HG03460 (cell line): Measurements from ENCODE around the gene HOATZ.

Experiments
- ATAC-seq: cut with Tn5 transposase; IDR thresholded peaks from one replicate; pipeline ENCODE4 v1.9.1; 2021; ENCODE audit not compliant: unreplicated experiment

The HOATZ gene

DNA sequence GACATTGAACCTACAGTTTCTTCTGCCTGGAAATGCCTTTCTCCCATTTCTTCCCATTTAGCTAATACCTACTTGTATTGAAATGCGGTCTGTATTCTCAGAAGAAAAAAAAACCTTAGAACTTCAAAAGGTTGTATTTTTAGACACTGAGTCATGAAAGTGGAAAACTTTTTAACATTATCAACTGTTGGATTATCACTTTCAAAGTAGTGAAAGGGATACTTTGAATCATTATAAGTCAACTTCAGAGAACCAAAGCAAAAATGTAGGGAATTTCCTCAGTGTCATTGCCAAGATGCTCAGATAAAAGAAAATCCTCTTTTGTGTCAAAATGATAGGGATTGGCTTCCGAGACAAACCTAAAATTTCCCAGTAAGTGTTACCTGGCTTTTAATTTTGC is 6.6 kb downstream of the HOATZ start:
- no peak for ATAC-seq

GRCh38 chr11:111522426-111522825 is 7.8 kb downstream of the HOATZ start:
- no peak for ATAC-seq

DNA sequence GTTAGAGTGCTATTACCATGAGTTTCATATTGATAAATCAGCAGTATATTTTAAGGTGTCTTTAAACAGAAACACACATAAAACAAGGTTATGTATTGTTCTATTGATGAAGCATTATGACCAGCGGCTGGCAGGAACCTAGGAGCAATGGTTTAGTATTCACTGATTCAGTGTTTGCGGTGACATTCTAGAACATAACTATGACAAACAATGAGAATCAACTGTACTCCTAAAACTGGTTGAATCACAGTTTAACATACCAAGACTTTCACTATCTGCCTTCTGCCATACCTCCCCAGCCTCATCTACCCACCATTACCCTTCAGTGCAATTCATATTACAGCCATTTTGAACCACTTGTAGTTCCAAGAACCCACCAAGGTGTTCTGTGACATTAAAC is 8.8 kb downstream of the HOATZ start:
- no peak for ATAC-seq

- ATAC-seq: no peak
These were observed 9.5 kb downstream of the HOATZ start for GRCh38 chr11:111524056-111524455.

DNA sequence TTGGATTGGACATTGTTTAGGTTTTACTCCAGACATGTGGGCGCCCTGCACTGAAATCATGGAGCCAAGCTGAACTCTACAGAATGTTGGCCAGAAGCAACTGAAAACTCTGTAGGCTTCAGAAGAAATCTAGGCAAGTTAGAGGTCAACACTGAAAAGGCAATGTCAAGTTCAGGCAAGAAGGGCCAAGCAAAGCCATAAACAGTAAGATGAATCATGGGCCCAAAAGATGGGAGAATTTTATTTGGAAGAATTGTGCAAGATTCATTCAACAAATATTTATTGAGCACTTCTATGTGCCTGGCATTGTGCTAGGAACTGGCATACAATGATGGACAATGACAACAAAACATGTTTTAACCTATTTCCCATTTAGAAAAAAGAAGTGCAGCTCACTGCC is 10.9 kb downstream of the HOATZ start:
- no peak for ATAC-seq

DNA sequence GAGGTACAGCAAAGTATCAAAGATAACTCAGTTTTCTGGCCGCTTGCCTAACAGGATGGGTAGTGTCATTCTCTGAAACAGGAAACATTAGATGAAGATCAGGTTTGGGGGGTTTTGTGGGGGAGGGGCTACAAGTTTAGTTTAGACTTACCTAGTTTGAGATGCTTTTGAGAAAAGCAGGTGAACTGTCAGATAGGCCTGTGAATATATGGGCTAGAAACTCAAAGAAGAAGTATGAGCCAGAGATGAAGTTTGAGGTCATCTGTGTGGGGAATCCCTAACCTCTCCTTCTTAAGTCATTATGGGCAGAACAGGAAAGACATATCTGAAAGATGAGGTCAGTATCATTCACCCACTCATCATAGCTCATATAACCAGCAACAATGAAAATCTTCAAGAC is 11.9 kb downstream of the HOATZ start:
- no peak for ATAC-seq

DNA sequence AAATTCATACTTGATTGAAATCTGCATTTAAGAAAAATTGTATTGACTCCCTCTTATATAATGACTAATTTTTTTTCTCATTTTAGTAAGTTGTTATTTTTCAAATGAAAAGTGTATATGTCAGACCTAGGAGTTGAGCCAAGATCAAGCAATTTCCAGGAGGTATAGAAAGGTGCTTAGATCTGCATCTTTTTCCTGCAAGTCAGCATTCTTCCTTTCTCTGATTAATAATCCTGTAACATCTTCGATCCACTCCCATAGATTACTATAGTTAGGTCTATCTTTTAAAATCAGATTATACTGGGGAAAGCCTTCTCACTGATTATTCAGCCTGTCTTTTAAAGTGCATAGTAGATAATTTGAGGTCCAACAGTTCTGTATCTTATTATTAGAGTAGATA is 12.7 kb downstream of the HOATZ start:
- no peak for ATAC-seq

DNA sequence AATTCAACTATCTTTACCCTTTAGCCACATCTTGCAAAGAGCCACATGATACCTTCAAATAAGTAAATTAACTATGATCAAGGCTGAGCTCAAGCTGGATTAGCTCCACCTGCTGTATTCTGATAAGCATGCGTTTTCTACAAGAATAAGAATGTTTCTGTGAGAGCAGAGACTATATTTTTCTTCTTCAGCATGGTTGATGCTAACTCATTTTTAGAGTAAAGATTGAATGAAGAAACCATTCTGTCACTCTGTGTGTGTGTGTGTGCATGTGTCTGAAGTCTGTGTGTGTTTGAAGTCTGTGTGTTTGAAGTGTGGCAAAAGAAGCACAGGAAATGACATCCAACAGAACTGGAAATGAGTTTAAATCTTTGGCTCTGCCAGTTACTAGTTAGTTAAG is 14.0 kb downstream of the HOATZ start:
- no peak for ATAC-seq

DNA sequence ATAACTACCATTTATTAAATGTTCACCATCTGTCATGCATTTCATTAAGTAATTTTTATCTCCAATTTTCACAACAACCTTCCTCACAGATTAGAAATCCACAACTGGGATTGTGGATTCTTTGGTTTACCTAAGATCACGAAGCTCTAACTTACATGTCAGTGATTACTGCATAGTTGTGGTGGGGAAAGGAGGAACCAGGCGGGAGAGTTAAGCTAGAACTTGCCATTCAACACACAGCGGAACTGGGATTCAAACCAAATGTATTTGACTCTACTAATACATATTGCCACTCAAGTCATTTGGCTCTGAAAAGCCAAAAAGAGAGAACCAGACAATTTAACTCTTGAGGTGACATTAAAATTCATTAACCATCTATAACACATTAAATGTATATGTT is 15.5 kb downstream of the HOATZ start:
- no peak for ATAC-seq

- no peak for ATAC-seq
These were observed 16.6 kb downstream of the HOATZ start for GRCh38 chr11:111531136-111531535.

DNA sequence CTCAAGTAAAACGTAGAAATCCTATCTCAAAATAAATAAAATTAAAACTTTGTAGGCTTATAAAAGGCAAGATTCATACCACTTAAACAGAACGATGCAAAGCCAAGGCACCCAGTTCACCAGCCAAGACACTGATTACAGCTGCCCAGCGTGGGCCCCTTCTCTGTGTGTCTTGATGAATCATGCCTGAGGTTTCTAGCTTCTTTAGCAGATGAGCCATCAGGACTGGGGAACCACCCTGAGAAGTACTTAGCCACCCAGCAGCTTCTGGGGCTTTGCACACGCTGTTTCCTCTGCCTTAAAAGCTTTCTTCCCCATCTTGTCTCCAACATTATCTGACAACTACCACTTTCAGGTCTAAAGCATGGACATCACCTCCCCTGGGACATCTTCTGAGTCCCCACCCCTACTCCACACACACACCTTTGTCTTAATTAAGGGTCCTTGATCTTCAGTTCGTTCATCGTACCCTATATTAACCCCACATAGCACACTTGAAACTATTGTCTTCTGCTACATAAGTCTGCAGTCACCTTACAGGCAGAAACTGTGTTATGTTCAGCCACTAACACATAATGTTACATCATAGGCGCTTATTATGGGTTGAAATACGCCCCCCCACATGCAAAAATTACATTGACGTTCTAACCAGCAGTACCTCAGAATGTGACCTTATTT is 17.2 kb downstream of the HOATZ start:
- peak; percentile 70 for ATAC-seq

DNA sequence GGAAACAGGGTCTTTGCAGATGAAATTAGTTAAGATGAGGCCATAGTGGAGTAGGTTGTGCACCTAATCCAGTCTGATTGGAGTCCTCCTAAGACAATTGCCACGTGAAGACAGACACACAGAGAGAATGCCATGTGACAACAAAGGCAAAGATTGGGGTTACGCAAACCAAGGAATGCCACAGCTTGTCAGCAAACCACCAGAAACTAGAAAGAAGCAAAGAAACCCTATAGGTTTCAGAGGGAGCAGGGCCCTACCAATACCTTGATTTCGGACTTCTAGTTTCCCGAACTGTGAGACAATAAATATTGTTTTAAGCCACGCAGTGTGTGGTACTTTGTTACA is 17.8 kb downstream of the HOATZ start:
- ATAC-seq: no peak

- no peak for ATAC-seq
These were observed 20.7 kb downstream of the HOATZ start for GRCh38 chr11:111535281-111535680.

GRCh38 chr11:111537336-111537860 is 22.8 kb downstream of the HOATZ start:
- no peak for ATAC-seq

DNA sequence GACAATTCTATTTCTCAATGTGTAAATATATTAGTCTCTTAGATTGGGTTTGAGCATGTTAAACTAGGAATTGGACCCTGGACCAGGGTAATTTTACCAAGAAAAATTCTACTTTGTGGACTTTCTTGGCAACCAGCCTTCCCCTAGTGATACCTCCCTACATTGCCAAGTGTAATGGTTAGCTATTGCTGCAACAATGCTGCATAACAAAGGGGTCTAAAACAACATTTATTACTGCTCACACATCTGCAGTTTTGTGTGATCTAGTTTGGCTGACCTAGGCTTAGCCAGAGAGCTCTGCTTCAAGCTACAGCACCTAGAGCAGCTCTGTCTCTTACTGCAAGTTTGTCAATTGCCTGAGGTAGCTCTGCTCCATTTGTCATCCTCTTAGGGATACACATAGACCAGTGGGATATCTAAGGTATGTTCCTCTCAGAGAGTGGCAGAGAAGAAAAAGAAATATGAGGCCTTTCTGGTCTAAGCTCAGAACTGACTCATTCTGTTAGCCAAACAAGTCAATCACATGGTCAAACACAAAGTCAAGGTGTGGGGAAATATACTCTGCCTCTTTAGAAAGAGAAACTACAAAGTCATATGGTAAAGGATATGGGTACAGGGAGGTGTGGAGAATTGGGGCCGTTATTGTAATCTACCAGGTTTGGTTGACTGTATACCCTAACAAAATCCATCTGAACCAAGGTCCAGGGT is 24.0 kb downstream of the HOATZ start:
- ATAC-seq: no peak

DNA sequence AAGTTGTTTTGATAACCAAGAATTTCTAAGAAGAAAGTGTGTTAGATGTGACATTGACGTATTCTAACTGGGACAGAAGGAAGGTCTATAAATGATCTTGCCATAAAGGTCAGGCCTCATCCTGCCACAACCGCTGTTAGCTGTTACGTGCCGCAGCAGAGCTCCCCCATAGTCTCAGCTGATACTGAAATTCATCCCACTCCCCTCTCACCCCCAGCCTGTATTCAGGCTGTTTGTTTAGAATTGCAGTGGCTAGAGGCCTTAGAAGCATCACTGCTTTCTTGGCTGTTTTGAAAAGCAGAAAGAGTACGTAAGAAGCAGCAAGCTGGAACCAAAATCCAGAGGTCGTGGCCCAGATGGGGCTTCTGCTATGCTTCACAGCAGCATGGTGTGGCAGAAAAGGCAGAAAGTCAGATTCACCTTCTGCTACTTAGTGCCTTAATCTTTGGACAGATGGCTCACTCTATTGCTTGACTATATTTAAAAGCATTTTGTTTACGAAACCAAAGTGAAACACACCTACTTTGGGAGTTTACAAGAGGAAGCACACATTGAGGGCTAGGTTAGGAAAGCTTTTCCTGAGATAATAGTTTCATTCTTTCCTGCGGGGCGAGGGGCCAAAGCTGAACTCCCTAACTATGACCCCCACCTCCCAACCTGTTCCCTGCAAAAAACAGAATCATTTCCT is 25.0 kb downstream of the HOATZ start:
- ATAC-seq: no peak

DNA sequence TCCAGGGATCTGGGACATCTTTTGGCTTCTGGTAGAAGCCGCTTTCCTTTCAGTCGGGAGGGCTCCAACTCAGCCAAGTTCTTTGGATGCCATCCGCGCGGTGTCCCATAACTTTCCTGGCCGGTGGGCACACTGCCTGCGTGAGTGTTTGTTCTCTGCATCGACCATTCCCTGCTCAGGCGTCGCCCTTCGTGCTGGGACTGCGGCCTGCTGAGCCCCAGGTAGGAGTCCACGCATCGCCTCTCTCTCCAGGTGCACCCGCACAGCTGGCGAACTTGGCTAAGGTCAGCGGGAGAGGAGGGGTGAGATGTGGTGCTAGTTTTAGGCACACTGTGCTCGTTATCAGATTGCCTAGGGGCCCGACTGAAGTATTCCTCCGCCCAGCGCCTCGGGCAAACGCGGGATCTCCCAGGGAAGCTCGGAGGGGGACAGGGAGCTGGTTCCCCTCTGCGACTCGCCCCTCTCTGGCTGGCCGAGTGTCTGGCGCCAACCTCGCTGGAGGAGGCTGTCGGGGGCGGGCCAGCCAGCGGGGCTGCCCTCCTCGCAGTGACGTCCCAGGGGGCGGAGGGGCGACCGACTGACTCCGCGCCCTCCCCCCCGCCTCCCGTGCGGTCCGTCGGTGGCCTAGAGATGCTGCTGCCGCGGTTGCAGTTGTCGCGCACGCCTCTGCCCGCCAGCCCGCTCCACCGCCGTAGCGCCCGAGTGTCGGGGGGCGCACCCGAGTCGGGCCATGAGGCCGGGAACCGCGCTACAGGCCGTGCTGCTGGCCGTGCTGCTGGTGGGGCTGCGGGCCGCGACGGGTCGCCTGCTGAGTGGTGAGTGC is 25.7 kb downstream of the HOATZ start, which contains the start of gene LAYN:
TSS of gene LAYN (plus strand) at position 607 of the 823 bp plus-strand sequence. CDS start at position 731, 124 bp downstream.
- ATAC-seq: no peak

GRCh38 chr11:111540937-111541253 is 26.3 kb downstream of the HOATZ start:
- ATAC-seq: no peak

DNA sequence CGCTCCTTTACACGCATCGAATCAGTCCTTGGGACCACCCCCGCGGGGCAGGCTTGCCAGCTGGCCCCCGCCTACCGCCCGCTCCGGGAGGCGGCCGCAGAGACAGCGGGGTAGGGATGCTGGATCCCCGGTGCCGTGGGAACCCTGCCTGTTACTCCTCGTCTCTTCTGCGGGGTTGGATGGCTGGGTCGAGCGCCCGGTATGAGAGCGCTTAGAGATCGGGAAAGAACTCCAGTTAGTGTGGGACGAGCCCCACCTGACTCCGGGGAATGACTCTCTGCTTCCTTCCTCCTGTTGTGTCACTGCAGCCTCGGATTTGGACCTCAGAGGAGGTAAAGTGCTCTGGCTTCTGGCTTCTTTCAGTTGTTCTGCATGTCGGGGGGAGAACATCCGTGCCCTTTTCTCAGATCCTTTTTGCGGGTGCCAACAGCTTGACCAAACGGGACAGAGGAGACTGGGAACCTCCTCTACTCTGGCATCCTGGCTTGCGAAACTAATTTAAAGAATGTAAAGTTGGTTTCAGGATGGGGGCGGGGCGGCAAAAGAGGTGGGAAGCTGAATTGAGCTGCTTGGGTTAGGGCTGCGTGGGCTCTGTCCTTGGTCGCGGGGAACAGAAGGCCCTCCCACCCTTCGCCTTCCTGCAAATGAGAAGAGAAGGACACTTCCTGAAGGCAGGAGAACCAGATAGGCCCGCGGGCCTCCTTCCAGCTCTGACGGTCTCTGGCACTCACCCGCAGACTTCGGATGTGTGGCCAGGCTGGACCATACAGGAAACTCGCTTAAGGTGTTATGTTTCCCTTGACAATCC is 26.9 kb downstream of the HOATZ start:
- ATAC-seq: no peak

DNA sequence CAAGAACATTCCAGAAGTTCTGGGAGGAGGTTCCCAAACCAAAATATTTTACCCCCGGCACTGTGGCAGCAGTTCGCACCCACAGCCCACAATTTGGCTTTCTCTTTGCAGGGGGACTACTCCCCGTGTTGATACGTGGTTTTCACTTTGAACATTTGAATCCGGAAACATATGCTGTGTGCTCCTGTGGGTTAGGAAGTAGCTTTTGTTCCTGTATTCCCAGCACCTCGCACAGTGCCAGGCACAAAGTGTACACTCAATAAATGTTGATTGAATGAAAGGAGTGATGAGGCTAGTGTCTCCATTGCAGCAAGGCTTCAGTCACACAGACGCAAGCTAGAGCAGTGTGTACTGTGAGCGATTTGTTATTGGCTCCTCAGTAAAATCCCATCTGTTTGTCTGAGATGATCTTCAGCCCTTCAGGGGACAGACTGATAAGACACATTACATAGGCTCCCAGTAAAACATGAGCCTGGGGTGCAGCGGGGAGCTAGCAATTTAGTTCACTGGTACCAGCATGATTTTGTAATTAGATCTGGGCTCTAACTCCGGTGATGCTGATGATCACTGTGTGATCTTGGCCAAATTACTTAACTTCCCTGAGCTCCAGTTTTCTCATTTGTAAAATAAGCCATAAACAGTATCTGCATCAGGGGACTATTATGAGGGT is 28.2 kb downstream of the HOATZ start:
- no peak for ATAC-seq
